ENCODE results near the gene DMC1.
"Not testable (repeated sequence)": the region's sequence is repeated elsewhere in the genome, so short reads cannot be mapped to it uniquely, and the experiment has no call there.

The DMC1 gene, protein sequence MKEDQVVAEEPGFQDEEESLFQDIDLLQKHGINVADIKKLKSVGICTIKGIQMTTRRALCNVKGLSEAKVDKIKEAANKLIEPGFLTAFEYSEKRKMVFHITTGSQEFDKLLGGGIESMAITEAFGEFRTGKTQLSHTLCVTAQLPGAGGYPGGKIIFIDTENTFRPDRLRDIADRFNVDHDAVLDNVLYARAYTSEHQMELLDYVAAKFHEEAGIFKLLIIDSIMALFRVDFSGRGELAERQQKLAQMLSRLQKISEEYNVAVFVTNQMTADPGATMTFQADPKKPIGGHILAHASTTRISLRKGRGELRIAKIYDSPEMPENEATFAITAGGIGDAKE

DNA sequence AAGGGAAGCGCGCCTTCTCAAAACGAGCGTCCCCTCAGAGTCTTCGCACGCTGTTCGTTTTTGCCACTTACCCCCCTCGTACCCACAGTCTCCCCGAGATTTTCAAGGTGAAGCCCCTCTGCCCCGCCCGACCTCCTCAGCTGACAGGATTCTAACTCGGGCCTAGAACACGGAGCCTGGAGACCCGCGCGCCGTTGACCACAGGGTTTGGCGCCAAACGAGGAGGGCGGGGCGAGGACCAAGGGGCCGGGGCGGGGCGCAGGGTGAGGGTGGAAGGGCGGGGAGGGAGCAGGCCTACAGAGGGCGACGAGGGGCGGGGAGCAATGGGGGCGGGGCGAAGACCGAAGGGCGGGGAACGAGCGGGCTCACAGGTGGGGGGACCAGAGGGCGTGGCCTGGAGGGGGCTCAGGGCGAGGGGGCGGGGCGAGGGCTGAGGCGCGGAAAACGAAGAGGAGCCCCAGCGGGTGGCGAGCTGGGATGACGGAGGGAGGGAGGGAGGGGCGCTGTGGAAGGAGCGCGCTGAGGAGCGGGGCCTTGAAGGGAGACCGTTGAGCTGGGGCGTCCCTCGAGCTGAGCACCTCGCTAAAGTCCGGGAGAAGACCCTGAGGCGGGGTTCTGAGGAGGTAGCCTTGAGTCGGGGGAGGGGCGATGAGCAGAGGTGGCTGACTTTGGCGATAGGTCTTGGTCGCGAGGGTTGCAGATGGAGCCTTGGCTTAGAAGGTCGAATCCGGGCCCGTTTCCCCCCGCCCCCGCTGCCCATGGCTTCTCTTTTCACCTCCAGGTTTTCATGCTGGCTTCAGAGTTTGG is at the start of gene DMC1:
Gene DMC1 (minus strand): TSS at position 212 of the 807 bp plus-strand sequence. CDS start 1,927 bp downstream, outside the sequence.
- H3K9me3 ChIP-seq: no peaks in the 10 kb centered on the region
- no peaks in the 10 kb centered on the region for H3K27me3 ChIP-seq
- TF ChIP-seq Cebpa-rat (IDR thresholded peaks at IDR 0.05): no peak
- peak within 1 kb of the TSS; percentile 91 for H3K27ac ChIP-seq
- peak within 1 kb of the TSS; percentile 89 for H3K9ac ChIP-seq
- H3K36me3 ChIP-seq: no peaks in the 10 kb centered on the region
- peak within 1 kb of the TSS; percentile 76 for H3K4me3 ChIP-seq
- peaks cover 21% of the 10 kb centered on the region for H3K4me1 ChIP-seq
- peak within 1 kb of the TSS; percentile 92 for H3K4me2 ChIP-seq
- H4K20me1 ChIP-seq: no peaks in the 10 kb centered on the region

DNA sequence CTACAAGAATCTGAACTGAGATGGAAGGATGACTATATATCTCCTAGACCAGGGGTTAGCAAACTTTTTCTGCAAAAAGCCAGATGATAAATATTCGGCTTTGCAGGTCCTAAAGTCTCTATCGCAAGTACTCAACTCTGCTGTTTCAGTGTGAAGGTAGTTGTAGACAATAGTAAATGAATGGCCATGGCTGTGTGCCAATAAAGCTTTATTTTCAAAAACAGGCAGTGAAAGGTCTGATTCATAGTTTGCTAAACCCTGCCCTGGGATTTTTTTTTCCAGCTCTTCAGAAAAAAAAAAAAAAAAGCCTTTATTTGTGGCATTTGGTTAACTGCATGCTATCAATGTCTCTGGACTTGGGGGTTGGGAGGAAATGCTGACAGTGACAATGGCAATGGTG is 48.7 kb upstream of the DMC1 start:
- H3K4me2 ChIP-seq: no peak overlapping the region
- no peaks in the 10 kb centered on the region for H4K20me1 ChIP-seq
- no peak overlapping the region for H3K9ac ChIP-seq
- no peak for TF ChIP-seq Cebpa-rat (IDR thresholded peaks at IDR 0.05)
- no peaks in the 10 kb centered on the region for H3K9me3 ChIP-seq
- H3K27ac ChIP-seq: no peak overlapping the region
- H3K36me3 ChIP-seq: peaks cover 7% of the 10 kb centered on the region; the same call in 1 of the 2 replicates
- H3K27me3 ChIP-seq: no peaks in the 10 kb centered on the region
- no peaks in the 10 kb centered on the region for H3K4me1 ChIP-seq
- no peak overlapping the region for H3K4me3 ChIP-seq

DNA sequence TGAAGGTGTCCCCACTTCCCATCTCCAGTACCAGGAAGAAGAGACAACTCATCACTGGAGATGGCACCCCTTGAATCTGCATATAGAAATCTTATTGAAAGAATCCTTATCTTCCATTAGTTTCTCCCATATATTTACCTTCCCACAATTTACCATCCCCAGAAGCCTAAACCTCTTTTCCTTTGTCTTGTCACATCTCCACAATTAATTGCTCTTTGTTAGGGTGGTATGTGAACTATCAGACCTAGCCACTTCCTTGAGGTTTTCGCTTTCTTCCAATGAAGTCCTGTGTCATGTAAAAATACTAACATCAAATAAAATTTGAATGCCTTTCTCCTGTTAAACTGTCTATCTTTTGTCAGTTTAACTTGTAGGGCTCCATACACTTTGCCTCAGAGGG is 48.3 kb upstream of the DMC1 start:
- no peak for TF ChIP-seq Cebpa-rat (IDR thresholded peaks at IDR 0.05)
- Histone ChIP-seq H3K9ac (no peak overlapping the region), H3K4me2 (no peak overlapping the region), H3K27ac (no peak overlapping the region), H4K20me1 (no peaks in the 10 kb centered on the region), H3K9me3 (no peaks in the 10 kb centered on the region), H3K4me3 (no peak overlapping the region), H3K36me3 (peaks cover 7% of the 10 kb centered on the region; the same call in 1 of the 2 replicates), H3K4me1 (no peaks in the 10 kb centered on the region), H3K27me3 (no peaks in the 10 kb centered on the region)

DNA sequence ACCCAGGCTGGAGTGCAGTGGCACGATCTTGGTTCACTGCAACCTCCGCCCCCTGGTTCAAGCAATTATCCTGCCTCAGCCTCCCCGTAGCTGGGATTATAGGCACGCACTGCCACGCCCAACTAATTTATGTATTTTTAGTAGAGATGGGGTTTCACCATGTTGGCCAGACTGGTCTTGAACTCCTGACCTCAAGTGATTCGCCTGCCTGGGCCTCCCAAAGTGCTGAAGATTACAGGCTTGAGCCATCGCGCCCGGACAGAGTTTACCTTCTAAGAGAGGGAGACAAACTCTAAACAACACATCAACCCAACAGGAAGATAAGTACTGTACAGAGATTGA is 45.1 kb upstream of the DMC1 start:
- H3K4me3 ChIP-seq, H3K27me3 ChIP-seq, H3K36me3 ChIP-seq, H3K4me2 ChIP-seq, H3K4me1 ChIP-seq, H3K9ac ChIP-seq, H3K9me3 ChIP-seq, H3K27ac ChIP-seq, H4K20me1 ChIP-seq: not testable (repeated sequence)

DNA sequence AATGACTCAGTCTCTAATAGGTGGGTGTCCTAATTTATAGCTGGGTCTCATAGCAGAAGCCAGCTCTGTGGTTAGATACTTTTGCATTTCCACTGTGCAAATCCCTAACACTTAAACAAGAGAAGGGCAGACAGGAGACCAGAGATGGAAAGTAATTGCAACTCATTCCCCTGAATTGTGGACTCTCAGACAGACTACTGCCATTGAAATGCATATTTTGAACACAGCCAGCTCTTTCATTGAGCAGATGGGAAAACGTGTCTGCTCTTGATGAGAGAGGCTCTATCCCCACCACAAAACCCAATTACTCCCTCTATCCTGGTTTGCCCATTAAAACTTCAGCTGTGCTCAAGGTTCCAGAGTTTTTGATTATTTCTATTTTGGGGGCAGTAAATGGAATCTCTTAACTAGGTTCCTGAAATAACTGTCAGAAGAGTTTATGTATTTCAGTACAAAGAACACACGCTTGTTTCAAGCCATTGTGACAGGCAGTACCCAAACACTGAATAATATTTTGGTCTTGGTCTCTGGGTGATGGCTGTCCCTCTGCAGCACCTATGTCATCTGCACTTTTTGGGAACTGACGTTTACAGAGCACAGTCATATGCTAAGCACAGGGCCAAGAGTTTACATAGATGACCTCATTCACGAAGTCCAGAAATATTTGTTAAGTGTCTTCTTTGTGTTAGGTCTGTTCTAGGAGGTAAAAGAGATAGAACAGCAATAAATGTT is 44.5 kb upstream of the DMC1 start:
- H3K4me3 ChIP-seq: no peak overlapping the region
- no peaks in the 10 kb centered on the region for H4K20me1 ChIP-seq
- H3K4me2 ChIP-seq: no peak overlapping the region
- 0 out of 2 replicates have a peak, but pooled peaks cover 7% of the 10 kb centered on the region for H3K36me3 ChIP-seq
- no peaks in the 10 kb centered on the region for H3K4me1 ChIP-seq
- no peak for TF ChIP-seq Cebpa-rat (IDR thresholded peaks at IDR 0.05)
- no peaks in the 10 kb centered on the region for H3K27me3 ChIP-seq
- H3K9me3 ChIP-seq: no peaks in the 10 kb centered on the region
- H3K9ac ChIP-seq: no peak overlapping the region
- H3K27ac ChIP-seq: no peak overlapping the region

DNA sequence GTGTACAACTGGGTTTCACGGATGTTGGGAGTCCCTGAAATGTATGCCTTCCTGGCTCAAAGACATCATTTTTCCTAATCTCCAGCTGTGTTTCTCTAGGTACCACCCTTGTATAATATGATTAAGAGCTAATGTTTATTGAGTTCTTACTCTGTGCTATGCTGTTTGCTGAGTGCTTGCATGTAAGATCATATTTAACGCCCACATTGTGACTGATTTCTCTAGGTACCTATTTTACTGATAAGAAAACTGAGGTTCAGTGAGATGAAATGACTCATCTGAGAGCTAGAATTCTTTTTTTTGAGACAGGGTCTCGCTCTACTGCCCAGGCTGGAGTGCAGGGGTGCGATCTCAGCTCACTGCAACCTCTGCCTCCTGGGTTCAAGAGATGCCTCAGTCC is 43.6 kb upstream of the DMC1 start:
- Histone ChIP-seq H3K4me2 (no peak overlapping the region), H3K9ac (no peak overlapping the region), H3K27me3 (no peaks in the 10 kb centered on the region), H3K27ac (no peak overlapping the region), H3K4me3 (no peak overlapping the region), H4K20me1 (no peaks in the 10 kb centered on the region), H3K9me3 (no peaks in the 10 kb centered on the region), H3K4me1 (no peaks in the 10 kb centered on the region), H3K36me3 (0 out of 2 replicates have a peak, but pooled peaks cover 7% of the 10 kb centered on the region)
- no peak for TF ChIP-seq Cebpa-rat (IDR thresholded peaks at IDR 0.05)

DNA sequence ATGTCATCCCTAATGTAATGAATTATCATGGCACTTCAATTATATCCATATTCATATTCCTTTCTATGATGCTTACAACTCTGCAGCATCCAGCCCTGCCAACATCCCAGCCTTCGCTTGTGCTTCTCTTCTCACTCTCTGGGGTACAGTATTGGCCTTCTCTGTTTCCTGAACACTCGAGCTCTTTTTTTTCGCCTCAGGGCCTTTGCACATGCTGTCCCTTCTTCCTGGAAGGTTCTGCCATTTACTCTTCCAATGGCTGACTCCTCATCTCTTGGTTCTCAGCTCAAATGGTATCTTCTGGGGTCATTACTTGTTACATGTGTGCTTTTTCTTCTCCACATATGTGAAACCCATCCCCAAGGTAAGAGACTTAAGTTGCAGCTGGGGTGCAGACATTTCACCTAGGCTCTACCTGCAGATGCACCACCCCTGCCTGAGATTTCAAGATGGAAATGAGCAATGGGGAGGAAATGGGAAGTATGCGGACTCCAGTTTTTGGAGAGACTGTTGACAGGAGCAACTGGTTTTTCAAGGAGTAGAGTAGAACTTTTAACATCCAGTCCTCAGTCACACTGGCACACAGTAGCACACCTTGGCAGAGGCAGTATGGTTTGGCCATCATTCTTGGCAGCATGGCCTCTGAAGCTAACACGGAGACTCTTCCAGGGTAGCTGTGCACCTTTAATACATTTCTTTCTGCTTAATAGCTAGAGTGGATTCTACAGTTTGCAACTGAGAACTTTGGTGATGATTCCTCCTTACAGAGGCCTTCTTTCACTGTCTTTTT is 42.4 kb upstream of the DMC1 start:
- no peak overlapping the region for H3K4me3 ChIP-seq
- no peak for TF ChIP-seq Cebpa-rat (IDR thresholded peaks at IDR 0.05)
- no peaks in the 10 kb centered on the region for H4K20me1 ChIP-seq
- H3K27ac ChIP-seq: no peak overlapping the region
- H3K4me2 ChIP-seq: no peak overlapping the region
- no peaks in the 10 kb centered on the region for H3K4me1 ChIP-seq
- H3K27me3 ChIP-seq: no peaks in the 10 kb centered on the region
- H3K36me3 ChIP-seq: 0 out of 2 replicates have a peak, but pooled peaks cover 1% of the 10 kb centered on the region
- no peak overlapping the region for H3K9ac ChIP-seq
- H3K9me3 ChIP-seq: no peaks in the 10 kb centered on the region

DNA sequence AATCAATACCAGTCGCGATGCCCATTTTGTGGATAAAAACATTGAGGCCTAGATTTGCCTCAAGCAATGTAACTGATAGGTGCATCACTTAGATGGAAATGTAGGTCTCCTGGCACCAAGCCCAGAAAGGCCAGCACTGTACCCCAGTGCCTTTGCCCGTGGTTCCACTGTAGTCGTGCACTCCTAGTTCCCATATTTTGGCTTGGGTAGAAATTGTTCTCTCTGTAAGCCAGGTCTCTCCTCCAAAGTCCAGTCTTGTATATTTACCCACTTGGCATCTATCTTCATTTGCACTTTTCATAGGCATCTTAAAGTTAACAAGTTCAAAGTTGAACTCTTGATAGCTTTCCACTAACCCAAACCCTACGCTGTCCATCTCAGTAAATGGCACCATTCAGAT is 41.6 kb upstream of the DMC1 start:
- no peak overlapping the region for H3K27ac ChIP-seq
- H3K36me3 ChIP-seq: no peaks in the 10 kb centered on the region
- H3K9me3 ChIP-seq: no peaks in the 10 kb centered on the region
- H3K27me3 ChIP-seq: no peaks in the 10 kb centered on the region
- H4K20me1 ChIP-seq: no peaks in the 10 kb centered on the region
- H3K4me1 ChIP-seq: no peaks in the 10 kb centered on the region
- no peak for TF ChIP-seq Cebpa-rat (IDR thresholded peaks at IDR 0.05)
- no peak overlapping the region for H3K4me2 ChIP-seq
- no peak overlapping the region for H3K4me3 ChIP-seq
- no peak overlapping the region for H3K9ac ChIP-seq

DNA sequence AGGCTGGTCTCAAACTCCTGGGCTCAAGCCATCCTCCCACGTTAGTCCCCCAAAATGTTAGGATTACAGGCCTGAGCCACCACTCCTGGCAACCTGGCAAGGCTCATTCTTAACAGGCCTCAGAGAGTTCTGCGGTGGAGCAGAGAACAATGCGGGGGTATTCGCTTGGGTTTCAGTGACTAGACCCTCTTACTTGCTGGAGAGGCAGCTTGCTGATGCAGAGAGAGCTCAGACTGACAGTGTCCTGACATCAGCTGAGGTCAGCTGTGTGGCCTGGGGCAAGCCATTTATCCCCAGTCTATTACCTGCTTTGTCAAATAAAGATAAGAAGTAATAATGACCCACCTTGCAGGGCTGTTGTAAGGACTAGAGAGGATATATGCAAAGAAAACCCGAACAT is 40.3 kb upstream of the DMC1 start:
- Histone ChIP-seq H4K20me1 (no peaks in the 10 kb centered on the region), H3K36me3 (no peaks in the 10 kb centered on the region), H3K27me3 (no peaks in the 10 kb centered on the region), H3K27ac (no peak overlapping the region), H3K9me3 (no peaks in the 10 kb centered on the region), H3K4me1 (no peaks in the 10 kb centered on the region), H3K4me3 (no peak overlapping the region), H3K4me2 (no peak overlapping the region), H3K9ac (no peak overlapping the region)
- no peak for TF ChIP-seq Cebpa-rat (IDR thresholded peaks at IDR 0.05)
